Adrenal gland (tissue), 12 donors: ENCODE results near the gene ARX. TPM values are rescaled to one million over a fixed set of nuclear protein-coding genes. Genes with fewer than 3 reads are reported as not detected.

Experiments
- DNase-seq, 7 donors: peaks; one replicate each; pipeline ENCODE4 v3.0.0-alpha.2; 2019 to 2020
- H3K27ac ChIP-seq, 5 donors: fragments of 200-600 bp; sonication (generic) in 4 of 5; 1 replicate in 3 of 5; 2 replicates in 2 of 5; pipeline versions ENCODE4 v1.5.1 to v1.8.0; 2016 to 2020; ENCODE audit warnings: mild to moderate bottlenecking in 1 of 5
- H3K27me3 ChIP-seq: fragments of 200-600 bp; 2 replicates; pipeline ENCODE4 v1.8.0; 2021
- H3K36me3 ChIP-seq, 2 donors: fragments of 200-600 bp; replicated peaks in 1 of 2; 1 replicate in 1 of 2; 2 replicates in 1 of 2; pipeline versions ENCODE4 v1.5.1 to v1.8.0; 2018 to 2022
- H3K4me1 ChIP-seq, 2 donors: fragments of 200-600 bp; replicated peaks in 1 of 2; 1 replicate in 1 of 2; 2 replicates in 1 of 2; pipeline versions ENCODE4 v1.5.1 to v1.8.0; 2018 to 2021
- H3K4me3 ChIP-seq, 4 donors: fragments of 200-600 bp; sonication (generic) in 3 of 4; one replicate each; pipeline ENCODE4 v1.5.1; 2016 to 2018
- H3K9me3 ChIP-seq, 3 donors: fragments of 200-600 bp; sonication (generic) in 1 of 3; replicated peaks in 1 of 3; 1 replicate in 2 of 3; 2 replicates in 1 of 3; pipeline versions ENCODE4 v1.5.1 to v1.8.0; 2016 to 2021
- CTCF ChIP-seq, 6 experiments: fragments of 450-650 bp in 4 of 6; fragments of 200-600 bp in 2 of 6; sonication (generic) in 1 of 6; IDR thresholded peaks; 1 replicate in 5 of 6; 2 replicates in 1 of 6; pipeline versions ENCODE4 v1.5.1 to v1.8.0; 2016 to 2021; ENCODE audit warnings: antibody characterized with exemption in 6 of 6, mild to moderate bottlenecking in 2 of 6, moderate library complexity in 1 of 6
- POLR2A ChIP-seq, 2 donors: fragments of 450-650 bp; IDR thresholded peaks; one replicate each; pipeline ENCODE4 v1.6.1; 2017; ENCODE audit warnings: antibody characterized with exemption in 2 of 2, mild to moderate bottlenecking in 2 of 2, moderate library complexity in 1 of 2
- WGBS, 4 donors: extraction: QIAGEN DNeasy Blood & Tissue Kit in 2 of 4; methylation state at CpG; one replicate each; pipeline versions ENCODE4 v1.1.5 to v1.1.7; 2013 to 2017; 5-methylcytosine and 5-hydroxymethylcytosine counted together
- intact Hi-C, 2 donors: fragments of 100-400 bp; cut with DNase I; formaldehyde crosslinking; loops; one replicate each; pipeline versions ENCODE4 v1.14.1 to v1.15.0; 2022 to 2023
- polyA plus RNA-seq, 3 donors: library from polyadenylated mRNA; stranded (reverse); fragments of 200-250 nt in 2 of 3; fragments of 350-450 nt in 1 of 3; fragmentation: Illumina TruSeq in 1 of 3; extraction: RNeasy Lipid Tissue Mini Kit (QIAGEN cat#74804) in 1 of 3; gene quantifications; one replicate each; pipeline ENCODE4 v1.2.3, GENCODE V29; 2013 to 2014
- total RNA-seq, 9 donors: library from RNA; depleted of rRNA in 4 of 9; stranded (reverse); fragments of >200 nt in 4 of 9; fragments of 120-200 nt in 1 of 9; fragmentation: NEBNext Ultra II Directional in 1 of 9; extraction: Animal tissue kit (Norgen Biotek cat#: 25700) in 1 of 9; gene quantifications; one replicate each; pipeline versions ENCODE4 v1.1.0 to v1.2.4, GENCODE V29; 2013 to 2023
- donor health status: healthy with polysubstance abuse.
- donor health status: Bipolar disorder and iron deficiency.
- donor health status: DM: yes; HTN: yes; CAD: no.
- donor health status: DM: no; HTN: no; CAD: no.
- donor health status: DM: no; HTN: no; CAD: no.
- donor health status: DM: yes; HTN: yes; CAD: no.

The ARX gene
- total and polyA plus RNA-seq, 12 donors, result 0.06 TPM; not detected in 11

DNA sequence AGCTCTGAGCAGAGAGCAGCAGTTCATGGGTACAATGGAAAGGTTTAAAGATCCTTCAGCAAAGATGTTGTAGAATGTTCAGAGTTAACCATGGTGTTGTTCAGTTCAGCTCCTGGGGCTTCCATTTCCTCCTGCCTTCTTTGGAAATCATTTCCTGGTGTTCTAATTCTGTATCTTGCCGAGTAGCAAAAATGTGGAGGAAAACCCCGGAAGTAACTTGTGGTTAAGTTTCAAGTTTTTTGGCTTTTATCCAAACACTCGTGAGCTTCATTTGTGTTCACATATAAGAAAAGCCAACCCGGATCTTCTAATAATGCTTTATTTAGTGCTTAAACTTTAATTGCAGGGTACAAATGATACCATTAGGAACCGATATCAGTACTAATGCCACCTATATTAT is 33.6 kb upstream of the ARX start:
- Histone ChIP-seq H3K27me3 (no peaks in the 10 kb centered on the region), H3K36me3 (no peaks in the 10 kb centered on the region), H3K4me1 (no peaks in the 10 kb centered on the region), H3K27ac (no peak overlapping the region), H3K4me3 (no peak overlapping the region), H3K9me3 (no peaks in the 10 kb centered on the region)
- WGBS, 4 donors, result 38 to 52% (median 44%) methylated on average over 5 of the region's 5 CpGs
- TF ChIP-seq CTCF (IDR thresholded peaks at IDR 0.05) (no peak), POLR2A (IDR thresholded peaks at IDR 0.05) (no peak)
- no peak for DNase-seq
- intact Hi-C loops, result no loop called here

DNA sequence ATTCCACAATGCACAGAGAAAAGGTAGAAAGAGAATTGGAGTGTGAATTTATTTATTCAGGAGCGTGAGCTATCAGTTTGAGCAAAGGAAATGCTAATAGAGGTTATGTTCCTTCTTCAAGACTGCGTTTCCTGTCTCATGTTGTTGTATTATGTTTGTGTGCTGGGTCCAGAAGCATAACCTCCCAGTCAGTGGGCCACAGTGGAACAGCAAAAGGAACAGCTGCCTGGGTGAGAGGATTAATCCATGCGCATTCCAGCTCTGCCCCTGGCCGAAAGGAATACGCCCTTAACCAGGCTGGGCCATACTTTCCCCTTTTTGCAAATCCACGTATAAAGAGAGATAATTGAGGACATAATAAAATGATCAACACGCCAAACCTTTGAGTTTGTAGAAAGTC is 32.4 kb upstream of the ARX start:
- intact Hi-C loops, result no loop called here
- no peak overlapping the region for H3K4me3 ChIP-seq
- no peaks in the 10 kb centered on the region for H3K9me3 ChIP-seq
- H3K4me1 ChIP-seq, result no peaks in the 10 kb centered on the region
- H3K27ac ChIP-seq, result no peak overlapping the region
- TF ChIP-seq POLR2A (IDR thresholded peaks at IDR 0.05) (no peak), CTCF (IDR thresholded peaks at IDR 0.05) (no peak)
- no peak for DNase-seq
- 62 to 74% (median 70%) methylated on average over 7 of the region's 7 CpGs for WGBS, 4 donors
- no peaks in the 10 kb centered on the region for H3K36me3 ChIP-seq
- no peaks in the 10 kb centered on the region for H3K27me3 ChIP-seq

DNA sequence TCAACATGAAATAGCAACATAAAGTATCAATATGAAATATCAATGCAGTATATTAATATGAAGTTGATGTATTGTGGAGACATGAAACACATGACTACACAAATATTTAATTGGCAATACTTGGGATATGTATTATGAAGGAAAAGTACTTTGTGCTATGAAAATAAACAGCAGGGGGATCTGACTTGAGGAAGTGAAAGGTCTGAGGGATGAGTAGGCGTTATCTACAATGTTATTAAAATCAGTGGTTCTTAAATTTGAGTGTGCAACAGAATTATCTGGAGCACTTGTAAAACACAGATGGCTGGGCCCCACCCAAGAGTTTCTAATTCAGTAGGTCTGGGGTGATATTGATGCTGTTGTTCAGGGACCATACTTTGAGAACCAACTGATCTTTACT is 27.4 kb upstream of the ARX start:
- Histone ChIP-seq H3K27me3 (no peaks in the 10 kb centered on the region), H3K36me3 (no peaks in the 10 kb centered on the region), H3K27ac (no peak overlapping the region), H3K4me1 (no peaks in the 10 kb centered on the region), H3K9me3 (no peaks in the 10 kb centered on the region), H3K4me3 (no peak overlapping the region)
- WGBS, 4 donors, result 56 to 76% (median 72%) methylated on average over 1 of the region's 1 CpG
- TF ChIP-seq CTCF (IDR thresholded peaks at IDR 0.05), result no peak
- TF ChIP-seq POLR2A (IDR thresholded peaks at IDR 0.05), result no peak
- DNase-seq, result no peak
- intact Hi-C loops, result no loop called here

GRCh38 chrX:25039036-25039435 is 23.3 kb upstream of the ARX start:
- no peak for TF ChIP-seq CTCF (IDR thresholded peaks at IDR 0.05)
- TF ChIP-seq POLR2A (IDR thresholded peaks at IDR 0.05), result no peak
- Histone ChIP-seq H3K27me3 (no peaks in the 10 kb centered on the region), H3K4me1 (no peaks in the 10 kb centered on the region), H3K4me3 (no peak overlapping the region), H3K27ac (no peak overlapping the region), H3K36me3 (no peaks in the 10 kb centered on the region), H3K9me3 (no peaks in the 10 kb centered on the region)
- 76 to 92% (median 87%) methylated on average over 9 to 10 of the region's 10 CpGs for WGBS, 4 donors
- DNase-seq, result no peak
- intact Hi-C loops, result no loop called here
